ENCODE results near the gene CFAP99.

DNA sequence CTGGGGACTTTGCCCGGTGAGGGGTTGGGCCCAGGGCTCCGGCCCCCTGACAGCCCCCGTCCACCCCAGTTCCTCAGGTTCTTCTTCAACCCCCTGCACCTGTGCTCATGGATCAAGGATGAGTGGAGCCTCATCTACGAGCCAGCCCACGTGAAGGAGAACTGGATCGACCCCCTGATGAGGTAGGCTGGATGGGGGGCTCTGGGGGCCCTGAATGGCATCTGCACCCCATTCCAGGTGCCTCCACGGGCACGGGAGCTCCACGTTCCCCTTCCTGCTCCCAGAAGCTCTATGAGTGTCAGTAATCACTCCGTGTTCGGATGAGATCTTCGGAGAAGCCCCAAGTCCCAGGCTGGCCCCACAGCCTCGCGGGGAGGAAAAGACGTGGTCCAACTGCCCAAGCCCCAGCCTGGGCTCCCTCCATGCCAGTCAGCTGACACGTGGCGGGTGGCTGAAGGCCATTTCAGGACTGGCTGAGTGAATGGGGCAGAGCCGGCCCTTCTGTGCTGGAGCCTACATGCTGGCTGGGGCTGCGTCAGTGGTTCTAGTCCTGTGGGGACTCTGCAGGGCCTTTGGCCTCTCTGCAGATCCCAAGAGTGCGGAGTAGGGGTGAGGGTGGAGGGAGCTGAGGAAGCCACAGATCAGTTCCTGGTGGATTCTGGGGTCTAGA is 24.4 kb downstream of the CFAP99 start:
- TF ChIP-seq, protein P1, sequence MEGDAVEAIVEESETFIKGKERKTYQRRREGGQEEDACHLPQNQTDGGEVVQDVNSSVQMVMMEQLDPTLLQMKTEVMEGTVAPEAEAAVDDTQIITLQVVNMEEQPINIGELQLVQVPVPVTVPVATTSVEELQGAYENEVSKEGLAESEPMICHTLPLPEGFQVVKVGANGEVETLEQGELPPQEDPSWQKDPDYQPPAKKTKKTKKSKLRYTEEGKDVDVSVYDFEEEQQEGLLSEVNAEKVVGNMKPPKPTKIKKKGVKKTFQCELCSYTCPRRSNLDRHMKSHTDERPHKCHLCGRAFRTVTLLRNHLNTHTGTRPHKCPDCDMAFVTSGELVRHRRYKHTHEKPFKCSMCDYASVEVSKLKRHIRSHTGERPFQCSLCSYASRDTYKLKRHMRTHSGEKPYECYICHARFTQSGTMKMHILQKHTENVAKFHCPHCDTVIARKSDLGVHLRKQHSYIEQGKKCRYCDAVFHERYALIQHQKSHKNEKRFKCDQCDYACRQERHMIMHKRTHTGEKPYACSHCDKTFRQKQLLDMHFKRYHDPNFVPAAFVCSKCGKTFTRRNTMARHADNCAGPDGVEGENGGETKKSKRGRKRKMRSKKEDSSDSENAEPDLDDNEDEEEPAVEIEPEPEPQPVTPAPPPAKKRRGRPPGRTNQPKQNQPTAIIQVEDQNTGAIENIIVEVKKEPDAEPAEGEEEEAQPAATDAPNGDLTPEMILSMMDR (conservative IDR thresholded peaks at IDR 0.05 in 1 of 2, IDR thresholded peaks at IDR 0.05 in 1 of 2; ENCODE audit: low read depth in 1 of 2, low read length in 2 of 2) = no peak
- no peak for TF ChIP-seq EZH2 (IDR thresholded peaks at IDR 0.05; ENCODE audit: low read length, missing control alignments)

All from fibroblast of lung (primary cell).